Activated CD4-positive, alpha-beta T cell treated with anti-CD3 and anti-CD28 coated beads for 24 hours (primary cell): ENCODE results near the gene GGCT.

Source experiments
- DNase-seq, 2 donors: peaks; one replicate each; pipeline ENCODE4 v3.0.0-alpha.2; 2020; ENCODE audit warnings: low read depth in 2 of 2

GGCT gene

GRCh38 chr7:30463405-30464145, 41.1 kb downstream of the GGCT start:
- DNase-seq = no peak

- DNase-seq = no peak
Measured at GRCh38 chr7:30462179-30462578, 42.5 kb downstream of the GGCT start.

GRCh38 chr7:30460246-30460633, 44.4 kb downstream of the GGCT start:
- no peak for DNase-seq

- DNase-seq = no peak
Measured at GRCh38 chr7:30459591-30460245, 44.9 kb downstream of the GGCT start.

GRCh38 chr7:30458311-30458710, 46.3 kb downstream of the GGCT start:
- no peak for DNase-seq

GRCh38 chr7:30453921-30454320, 50.7 kb downstream of the GGCT start:
- DNase-seq = no peak

GRCh38 chr7:30453016-30453415, 51.6 kb downstream of the GGCT start:
- no peak for DNase-seq

- no peak for DNase-seq
Measured at GRCh38 chr7:30452280-30452930, 52.2 kb downstream of the GGCT start.

- DNase-seq = no peak
Measured at GRCh38 chr7:30451539-30452279, 52.9 kb downstream of the GGCT start.

- DNase-seq = no peak
Measured at GRCh38 chr7:30450983-30451497, 53.6 kb downstream of the GGCT start.

- DNase-seq = no peak
Measured at GRCh38 chr7:30450240-30450982, 54.2 kb downstream of the GGCT start.

- no peak for DNase-seq
Measured at GRCh38 chr7:30448461-30449189, 56.0 kb downstream of the GGCT start.

- no peak for DNase-seq
Measured at GRCh38 chr7:30447466-30447865, 57.2 kb downstream of the GGCT start.
